ENCODE results near the gene KCTD20. TPM values are rescaled to one million over a fixed set of nuclear protein-coding genes. Genes with fewer than 3 reads are reported as not detected.

KCTD20 gene
- total and polyA plus RNA-seq, 2 of the 13 experiments (the other 11 are each of a cell fraction or from before 2014, with no cell fraction given), result 52.7 to 67.1 TPM

GRCh38 chr6:36491378-36491965 lies 48.7 kb downstream of the KCTD20 start (continued):
- TF ChIP-seq ZNF569 (CRISPR knock-in tag; IDR thresholded peaks at IDR 0.05; ENCODE audit: borderline replicate concordance), result no peak
- no peak for TF ChIP-seq ZNF326 (CRISPR knock-in tag; IDR thresholded peaks at IDR 0.05; ENCODE audit: borderline replicate concordance)
- 0 out of 2 replicates have a peak, but pooled peaks have one; percentile 24 for TF ChIP-seq HDAC2 (CRISPR knock-in tag; IDR thresholded peaks at IDR 0.05)
- TF ChIP-seq ZFP62 (CRISPR knock-in tag; IDR thresholded peaks at IDR 0.05), result no peak
- TF ChIP-seq, protein P1, sequence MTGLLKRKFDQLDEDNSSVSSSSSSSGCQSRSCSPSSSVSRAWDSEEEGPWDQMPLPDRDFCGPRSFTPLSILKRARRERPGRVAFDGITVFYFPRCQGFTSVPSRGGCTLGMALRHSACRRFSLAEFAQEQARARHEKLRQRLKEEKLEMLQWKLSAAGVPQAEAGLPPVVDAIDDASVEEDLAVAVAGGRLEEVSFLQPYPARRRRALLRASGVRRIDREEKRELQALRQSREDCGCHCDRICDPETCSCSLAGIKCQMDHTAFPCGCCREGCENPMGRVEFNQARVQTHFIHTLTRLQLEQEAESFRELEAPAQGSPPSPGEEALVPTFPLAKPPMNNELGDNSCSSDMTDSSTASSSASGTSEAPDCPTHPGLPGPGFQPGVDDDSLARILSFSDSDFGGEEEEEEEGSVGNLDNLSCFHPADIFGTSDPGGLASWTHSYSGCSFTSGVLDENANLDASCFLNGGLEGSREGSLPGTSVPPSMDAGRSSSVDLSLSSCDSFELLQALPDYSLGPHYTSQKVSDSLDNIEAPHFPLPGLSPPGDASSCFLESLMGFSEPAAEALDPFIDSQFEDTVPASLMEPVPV (CRISPR knock-in tag; IDR thresholded peaks at IDR 0.05), result no peak
- no peak for TF ChIP-seq ZBTB3 (CRISPR knock-in tag; IDR thresholded peaks at IDR 0.05; ENCODE audit: borderline replicate concordance, low read depth)
- no peak for TF ChIP-seq GRHL1 (CRISPR knock-in tag; conservative IDR thresholded peaks at IDR 0.05)
- no peak for TF ChIP-seq NR0B2 (CRISPR knock-in tag; IDR thresholded peaks at IDR 0.05)
- no peak for TF ChIP-seq MEIS2 (CRISPR knock-in tag; IDR thresholded peaks at IDR 0.05)
- TF ChIP-seq, protein P2, sequence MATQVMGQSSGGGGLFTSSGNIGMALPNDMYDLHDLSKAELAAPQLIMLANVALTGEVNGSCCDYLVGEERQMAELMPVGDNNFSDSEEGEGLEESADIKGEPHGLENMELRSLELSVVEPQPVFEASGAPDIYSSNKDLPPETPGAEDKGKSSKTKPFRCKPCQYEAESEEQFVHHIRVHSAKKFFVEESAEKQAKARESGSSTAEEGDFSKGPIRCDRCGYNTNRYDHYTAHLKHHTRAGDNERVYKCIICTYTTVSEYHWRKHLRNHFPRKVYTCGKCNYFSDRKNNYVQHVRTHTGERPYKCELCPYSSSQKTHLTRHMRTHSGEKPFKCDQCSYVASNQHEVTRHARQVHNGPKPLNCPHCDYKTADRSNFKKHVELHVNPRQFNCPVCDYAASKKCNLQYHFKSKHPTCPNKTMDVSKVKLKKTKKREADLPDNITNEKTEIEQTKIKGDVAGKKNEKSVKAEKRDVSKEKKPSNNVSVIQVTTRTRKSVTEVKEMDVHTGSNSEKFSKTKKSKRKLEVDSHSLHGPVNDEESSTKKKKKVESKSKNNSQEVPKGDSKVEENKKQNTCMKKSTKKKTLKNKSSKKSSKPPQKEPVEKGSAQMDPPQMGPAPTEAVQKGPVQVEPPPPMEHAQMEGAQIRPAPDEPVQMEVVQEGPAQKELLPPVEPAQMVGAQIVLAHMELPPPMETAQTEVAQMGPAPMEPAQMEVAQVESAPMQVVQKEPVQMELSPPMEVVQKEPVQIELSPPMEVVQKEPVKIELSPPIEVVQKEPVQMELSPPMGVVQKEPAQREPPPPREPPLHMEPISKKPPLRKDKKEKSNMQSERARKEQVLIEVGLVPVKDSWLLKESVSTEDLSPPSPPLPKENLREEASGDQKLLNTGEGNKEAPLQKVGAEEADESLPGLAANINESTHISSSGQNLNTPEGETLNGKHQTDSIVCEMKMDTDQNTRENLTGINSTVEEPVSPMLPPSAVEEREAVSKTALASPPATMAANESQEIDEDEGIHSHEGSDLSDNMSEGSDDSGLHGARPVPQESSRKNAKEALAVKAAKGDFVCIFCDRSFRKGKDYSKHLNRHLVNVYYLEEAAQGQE (IDR thresholded peaks at IDR 0.05; ENCODE audit: borderline replicate concordance in 1 of 2, low read depth in 1 of 2, low read length in 2 of 2), result peak; percentile 11 to 89
- TF ChIP-seq POLR2A (IDR thresholded peaks at IDR 0.05; ENCODE audit: insufficient read depth in 1 of 2, low read depth in 2 of 2, low read length in 2 of 2), result peak in 1 of 2 experiments; percentile 22; a peak in 1 of 4 replicates
- no peak for TF ChIP-seq ZNF430 (CRISPR knock-in tag; IDR thresholded peaks at IDR 0.05)
- TF ChIP-seq AGO2 (optimal IDR thresholded peaks at IDR 0.05; ENCODE audit: low read depth, low read length), result no peak
- TF ChIP-seq ZNF850 (CRISPR knock-in tag; conservative IDR thresholded peaks at IDR 0.05), result no peak
- TF ChIP-seq EHMT2 (IDR thresholded peaks at IDR 0.05; ENCODE audit: borderline replicate concordance, low read depth, low read length), result 0 out of 2 replicates have a peak, but pooled peaks have one; percentile 36
- TF ChIP-seq MED8 (CRISPR knock-in tag; IDR thresholded peaks at IDR 0.05; ENCODE audit: insufficient replicate concordance), result no peak
- TF ChIP-seq ZSCAN30 (CRISPR knock-in tag; IDR thresholded peaks at IDR 0.05), result no peak
- no peak for TF ChIP-seq ZNF367 (CRISPR knock-in tag; IDR thresholded peaks at IDR 0.05; ENCODE audit: borderline replicate concordance)
- TF ChIP-seq ZNF281 (CRISPR knock-in tag; IDR thresholded peaks at IDR 0.05; ENCODE audit: borderline replicate concordance), result no peak

Measured in HepG2 (cell line).